Peyer's patch (tissue), 4 donors: ENCODE measurements around the gene LAMC2.

Experiments used
- CTCF ChIP-seq, 6 experiments: fragments of 450-650 bp in 4 of 6; fragments of 200-600 bp in 2 of 6; sonication (generic) in 1 of 6; IDR thresholded peaks; one replicate each; pipeline ENCODE4 v1.5.1; 2017 to 2019; ENCODE audit warnings: antibody characterized with exemption in 6 of 6, mild to moderate bottlenecking in 3 of 6, moderate library complexity in 1 of 6
- POLR2A ChIP-seq, 2 donors: fragments of 450-650 bp; IDR thresholded peaks; one replicate each; pipeline ENCODE4 v1.5.1; 2017; ENCODE audit warnings: antibody characterized with exemption in 2 of 2, mild to moderate bottlenecking in 2 of 2, moderate library complexity in 2 of 2

GRCh38 chr1:183283286-183283685 lies 97.2 kb downstream of the LAMC2 start:
- TF ChIP-seq POLR2A (IDR thresholded peaks at IDR 0.05) (no peak), CTCF (IDR thresholded peaks at IDR 0.05) (no peak)
